Fibroblast of skin of left quadriceps (primary cell): ENCODE data around the gene SLC4A8.
"Not testable (repeated sequence)": the region's sequence is repeated elsewhere in the genome, so short reads cannot be mapped to it uniquely, and the experiment has no call there.

Source experiments
- DNase-seq, 2 experiments: peaks; one replicate each; pipeline ENCODE4 v3.0.0-alpha.2; 2013; ENCODE audit warnings: low read depth in 2 of 2

SLC4A8 gene

GRCh38 chr12:51429700-51430099 is 5.1 kb downstream of the SLC4A8 start:
- no peak for DNase-seq

GRCh38 chr12:51430196-51430895 is 5.7 kb downstream of the SLC4A8 start:
- DNase-seq = no peak

- no peak for DNase-seq
Measured at GRCh38 chr12:51432921-51433320, 8.3 kb downstream of the SLC4A8 start.

- no peak for DNase-seq
Measured at GRCh38 chr12:51434305-51434704, 9.7 kb downstream of the SLC4A8 start.

- DNase-seq = no peak
Measured at GRCh38 chr12:51437431-51437830, 12.8 kb downstream of the SLC4A8 start.

- DNase-seq = no peak
Measured at GRCh38 chr12:51439330-51439729, 14.7 kb downstream of the SLC4A8 start.

- no peak for DNase-seq
Measured at GRCh38 chr12:51441583-51441982, 17.0 kb downstream of the SLC4A8 start.

GRCh38 chr12:51442324-51442723 is 17.7 kb downstream of the SLC4A8 start:
- DNase-seq = no peak

- no peak for DNase-seq
Measured at GRCh38 chr12:51443573-51443972, 18.9 kb downstream of the SLC4A8 start.

GRCh38 chr12:51448618-51449256 is 24.1 kb downstream of the SLC4A8 start:
- DNase-seq = no peak

GRCh38 chr12:51449580-51450246 is 25.1 kb downstream of the SLC4A8 start:
- DNase-seq = no peak

GRCh38 chr12:51450333-51450732 is 25.7 kb downstream of the SLC4A8 start:
- no peak for DNase-seq

GRCh38 chr12:51450806-51451205 is 26.2 kb downstream of the SLC4A8 start:
- DNase-seq = no peak

- DNase-seq = not testable (repeated sequence)
Measured at GRCh38 chr12:51454016-51454415, 29.4 kb downstream of the SLC4A8 start.

- DNase-seq = not testable (repeated sequence)
Measured at GRCh38 chr12:51455050-51455449, 30.4 kb downstream of the SLC4A8 start.

GRCh38 chr12:51458635-51459034 is 34.0 kb downstream of the SLC4A8 start:
- DNase-seq = no peak

GRCh38 chr12:51460519-51460918 is 35.9 kb downstream of the SLC4A8 start:
- no peak for DNase-seq

- DNase-seq = no peak
Measured at GRCh38 chr12:51465491-51465890, 40.9 kb downstream of the SLC4A8 start.

GRCh38 chr12:51470116-51470515 is 45.5 kb downstream of the SLC4A8 start:
- DNase-seq = no peak

GRCh38 chr12:51471111-51471864 is 46.7 kb downstream of the SLC4A8 start:
- DNase-seq = no peak

- DNase-seq = no peak
Measured at GRCh38 chr12:51472984-51473383, 48.4 kb downstream of the SLC4A8 start.

- DNase-seq = no peak
Measured at GRCh38 chr12:51473947-51474346, 49.3 kb downstream of the SLC4A8 start.
